ENCODE results near the gene CSF2RB. TPM values are rescaled to one million over a fixed set of nuclear protein-coding genes. Genes with fewer than 3 reads are reported as not detected.

CSF2RB gene
- polyA plus RNA-seq, 2 of the 4 experiments (the other 2 are of a cell fraction), result not detected

DNA sequence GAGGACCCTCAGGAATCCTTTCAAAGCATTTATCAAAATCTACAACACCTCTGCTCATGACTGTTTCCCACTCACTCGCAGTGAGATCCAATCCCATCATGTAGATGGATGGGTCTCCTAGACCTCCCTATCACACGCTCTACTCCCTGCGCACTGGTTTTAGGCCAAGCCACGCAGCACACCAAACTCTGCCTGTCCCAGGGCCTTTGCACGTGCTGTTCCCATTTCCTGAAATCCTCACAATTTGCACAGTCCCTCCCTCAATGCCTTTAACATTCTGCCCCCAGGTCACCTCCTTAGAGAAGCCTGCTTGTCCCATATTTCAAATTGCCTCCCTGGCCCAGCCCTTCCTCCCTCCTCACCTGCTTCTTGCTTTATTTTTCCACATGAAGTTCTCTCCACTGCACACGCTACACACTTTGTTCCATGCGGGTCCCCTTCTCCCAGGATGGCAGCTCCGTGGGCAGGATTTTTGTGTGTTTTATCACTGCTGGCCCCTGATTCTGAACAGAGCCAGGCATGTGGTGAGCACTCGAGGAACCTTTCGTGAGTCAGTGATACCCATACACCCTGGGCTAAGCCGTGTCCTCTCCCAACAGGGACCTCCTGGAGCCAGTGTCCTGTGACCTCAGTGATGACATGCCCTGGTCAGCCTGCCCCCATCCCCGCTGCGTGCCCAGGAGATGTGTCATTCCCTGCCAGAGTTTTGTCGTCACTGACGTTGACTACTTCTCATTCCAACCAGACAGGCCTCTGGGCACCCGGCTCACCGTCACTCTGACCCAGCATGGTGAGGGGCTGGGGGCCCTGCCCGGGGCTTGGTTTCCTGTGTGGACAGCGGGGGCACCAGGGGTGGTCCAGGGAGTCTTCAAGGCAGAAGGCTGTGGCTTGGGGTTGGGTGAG lies 12.2 kb downstream of the CSF2RB start (continued):
- TF ChIP-seq RAD21 (conservative IDR thresholded peaks at IDR 0.05 in 1 of 2, IDR thresholded peaks at IDR 0.05 in 1 of 2), result no peak
- no peak for TF ChIP-seq EHF (CRISPR knock-in tag; IDR thresholded peaks at IDR 0.05)
- TF ChIP-seq, protein P1, sequence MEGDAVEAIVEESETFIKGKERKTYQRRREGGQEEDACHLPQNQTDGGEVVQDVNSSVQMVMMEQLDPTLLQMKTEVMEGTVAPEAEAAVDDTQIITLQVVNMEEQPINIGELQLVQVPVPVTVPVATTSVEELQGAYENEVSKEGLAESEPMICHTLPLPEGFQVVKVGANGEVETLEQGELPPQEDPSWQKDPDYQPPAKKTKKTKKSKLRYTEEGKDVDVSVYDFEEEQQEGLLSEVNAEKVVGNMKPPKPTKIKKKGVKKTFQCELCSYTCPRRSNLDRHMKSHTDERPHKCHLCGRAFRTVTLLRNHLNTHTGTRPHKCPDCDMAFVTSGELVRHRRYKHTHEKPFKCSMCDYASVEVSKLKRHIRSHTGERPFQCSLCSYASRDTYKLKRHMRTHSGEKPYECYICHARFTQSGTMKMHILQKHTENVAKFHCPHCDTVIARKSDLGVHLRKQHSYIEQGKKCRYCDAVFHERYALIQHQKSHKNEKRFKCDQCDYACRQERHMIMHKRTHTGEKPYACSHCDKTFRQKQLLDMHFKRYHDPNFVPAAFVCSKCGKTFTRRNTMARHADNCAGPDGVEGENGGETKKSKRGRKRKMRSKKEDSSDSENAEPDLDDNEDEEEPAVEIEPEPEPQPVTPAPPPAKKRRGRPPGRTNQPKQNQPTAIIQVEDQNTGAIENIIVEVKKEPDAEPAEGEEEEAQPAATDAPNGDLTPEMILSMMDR (IDR thresholded peaks at IDR 0.05), result no peak

DNA sequence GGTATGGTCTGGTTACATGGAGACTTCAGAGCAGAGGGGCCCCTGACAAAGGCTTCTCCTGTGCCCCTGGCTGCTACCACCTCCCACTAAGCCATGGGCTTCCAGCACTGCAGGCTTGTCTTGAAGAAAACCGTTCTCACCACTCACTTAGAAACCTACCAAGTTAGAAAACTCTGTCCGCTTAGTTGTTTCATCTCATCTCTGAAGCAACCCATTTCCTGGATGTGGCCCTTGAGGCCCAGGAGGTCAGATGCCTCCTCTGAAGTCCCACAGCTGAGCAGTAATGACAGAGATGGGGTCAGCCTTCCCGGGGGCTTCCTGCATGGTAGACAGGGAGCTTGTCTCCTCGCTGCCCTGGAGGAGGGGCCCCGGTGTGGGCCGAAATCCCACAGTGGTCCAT lies 12.9 kb downstream of the CSF2RB start:
- Histone ChIP-seq H3K4me1 (no peaks in the 10 kb centered on the region), H3K4me2 (no peak overlapping the region), H3K9me3 (no peaks in the 10 kb centered on the region), H3K4me3 (no peak overlapping the region), H3K27ac (no peak overlapping the region)
- no peak for ATAC-seq
- no peak for FAIRE-seq
- POLR2A ChIA-PET, result no interaction called here
- TF ChIP-seq, protein P2, sequence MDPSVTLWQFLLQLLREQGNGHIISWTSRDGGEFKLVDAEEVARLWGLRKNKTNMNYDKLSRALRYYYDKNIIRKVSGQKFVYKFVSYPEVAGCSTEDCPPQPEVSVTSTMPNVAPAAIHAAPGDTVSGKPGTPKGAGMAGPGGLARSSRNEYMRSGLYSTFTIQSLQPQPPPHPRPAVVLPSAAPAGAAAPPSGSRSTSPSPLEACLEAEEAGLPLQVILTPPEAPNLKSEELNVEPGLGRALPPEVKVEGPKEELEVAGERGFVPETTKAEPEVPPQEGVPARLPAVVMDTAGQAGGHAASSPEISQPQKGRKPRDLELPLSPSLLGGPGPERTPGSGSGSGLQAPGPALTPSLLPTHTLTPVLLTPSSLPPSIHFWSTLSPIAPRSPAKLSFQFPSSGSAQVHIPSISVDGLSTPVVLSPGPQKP (IDR thresholded peaks at IDR 0.05; ENCODE audit: low read depth, low read length), result no peak
- TF ChIP-seq BHLHE40 (IDR thresholded peaks at IDR 0.05; ENCODE audit: low read depth, low read length) (no peak), RNF2 (IDR thresholded peaks at IDR 0.05; ENCODE audit: borderline replicate concordance, low read depth) (no peak), ESRRA (IDR thresholded peaks at IDR 0.05; ENCODE audit: borderline replicate concordance, low read length) (no peak), CBX2 (IDR thresholded peaks at IDR 0.05; ENCODE audit: borderline replicate concordance, low read depth) (no peak), FOSB (CRISPR knock-in tag; IDR thresholded peaks at IDR 0.05) (no peak), KDM5A (IDR thresholded peaks at IDR 0.05) (no peak), MAZ (IDR thresholded peaks at IDR 0.05; ENCODE audit: borderline replicate concordance, low read depth, low read length) (no peak), CHD4 (IDR thresholded peaks at IDR 0.05; ENCODE audit: borderline replicate concordance) (no peak), CBX8 (IDR thresholded peaks at IDR 0.05) (no peak), JUNB (IDR thresholded peaks at IDR 0.05) (no peak), HDAC2 (IDR thresholded peaks at IDR 0.05) (no peak)
- TF ChIP-seq, protein P3, sequence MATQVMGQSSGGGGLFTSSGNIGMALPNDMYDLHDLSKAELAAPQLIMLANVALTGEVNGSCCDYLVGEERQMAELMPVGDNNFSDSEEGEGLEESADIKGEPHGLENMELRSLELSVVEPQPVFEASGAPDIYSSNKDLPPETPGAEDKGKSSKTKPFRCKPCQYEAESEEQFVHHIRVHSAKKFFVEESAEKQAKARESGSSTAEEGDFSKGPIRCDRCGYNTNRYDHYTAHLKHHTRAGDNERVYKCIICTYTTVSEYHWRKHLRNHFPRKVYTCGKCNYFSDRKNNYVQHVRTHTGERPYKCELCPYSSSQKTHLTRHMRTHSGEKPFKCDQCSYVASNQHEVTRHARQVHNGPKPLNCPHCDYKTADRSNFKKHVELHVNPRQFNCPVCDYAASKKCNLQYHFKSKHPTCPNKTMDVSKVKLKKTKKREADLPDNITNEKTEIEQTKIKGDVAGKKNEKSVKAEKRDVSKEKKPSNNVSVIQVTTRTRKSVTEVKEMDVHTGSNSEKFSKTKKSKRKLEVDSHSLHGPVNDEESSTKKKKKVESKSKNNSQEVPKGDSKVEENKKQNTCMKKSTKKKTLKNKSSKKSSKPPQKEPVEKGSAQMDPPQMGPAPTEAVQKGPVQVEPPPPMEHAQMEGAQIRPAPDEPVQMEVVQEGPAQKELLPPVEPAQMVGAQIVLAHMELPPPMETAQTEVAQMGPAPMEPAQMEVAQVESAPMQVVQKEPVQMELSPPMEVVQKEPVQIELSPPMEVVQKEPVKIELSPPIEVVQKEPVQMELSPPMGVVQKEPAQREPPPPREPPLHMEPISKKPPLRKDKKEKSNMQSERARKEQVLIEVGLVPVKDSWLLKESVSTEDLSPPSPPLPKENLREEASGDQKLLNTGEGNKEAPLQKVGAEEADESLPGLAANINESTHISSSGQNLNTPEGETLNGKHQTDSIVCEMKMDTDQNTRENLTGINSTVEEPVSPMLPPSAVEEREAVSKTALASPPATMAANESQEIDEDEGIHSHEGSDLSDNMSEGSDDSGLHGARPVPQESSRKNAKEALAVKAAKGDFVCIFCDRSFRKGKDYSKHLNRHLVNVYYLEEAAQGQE (IDR thresholded peaks at IDR 0.05), result no peak
- TF ChIP-seq, protein P4, sequence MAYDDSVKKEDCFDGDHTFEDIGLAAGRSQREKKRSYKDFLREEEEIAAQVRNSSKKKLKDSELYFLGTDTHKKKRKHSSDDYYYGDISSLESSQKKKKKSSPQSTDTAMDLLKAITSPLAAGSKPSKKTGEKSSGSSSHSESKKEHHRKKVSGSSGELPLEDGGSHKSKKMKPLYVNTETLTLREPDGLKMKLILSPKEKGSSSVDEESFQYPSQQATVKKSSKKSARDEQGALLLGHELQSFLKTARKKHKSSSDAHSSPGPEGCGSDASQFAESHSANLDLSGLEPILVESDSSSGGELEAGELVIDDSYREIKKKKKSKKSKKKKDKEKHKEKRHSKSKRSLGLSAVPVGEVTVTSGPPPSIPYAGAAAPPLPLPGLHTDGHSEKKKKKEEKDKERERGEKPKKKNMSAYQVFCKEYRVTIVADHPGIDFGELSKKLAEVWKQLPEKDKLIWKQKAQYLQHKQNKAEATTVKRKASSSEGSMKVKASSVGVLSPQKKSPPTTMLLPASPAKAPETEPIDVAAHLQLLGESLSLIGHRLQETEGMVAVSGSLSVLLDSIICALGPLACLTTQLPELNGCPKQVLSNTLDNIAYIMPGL (CRISPR knock-in tag; IDR thresholded peaks at IDR 0.05; ENCODE audit: borderline replicate concordance), result no peak
- TF ChIP-seq, protein P1 (IDR thresholded peaks at IDR 0.05), result no peak
- TF ChIP-seq, protein P5, sequence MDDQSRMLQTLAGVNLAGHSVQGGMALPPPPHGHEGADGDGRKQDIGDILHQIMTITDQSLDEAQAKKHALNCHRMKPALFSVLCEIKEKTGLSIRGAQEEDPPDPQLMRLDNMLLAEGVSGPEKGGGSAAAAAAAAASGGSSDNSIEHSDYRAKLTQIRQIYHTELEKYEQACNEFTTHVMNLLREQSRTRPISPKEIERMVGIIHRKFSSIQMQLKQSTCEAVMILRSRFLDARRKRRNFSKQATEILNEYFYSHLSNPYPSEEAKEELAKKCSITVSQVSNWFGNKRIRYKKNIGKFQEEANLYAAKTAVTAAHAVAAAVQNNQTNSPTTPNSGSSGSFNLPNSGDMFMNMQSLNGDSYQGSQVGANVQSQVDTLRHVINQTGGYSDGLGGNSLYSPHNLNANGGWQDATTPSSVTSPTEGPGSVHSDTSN (IDR thresholded peaks at IDR 0.05), result no peak
- no peak for DNase-seq (ENCODE audit: low read depth in 1 of 2, low spot score in 1 of 2)
- WGBS (ENCODE audit: missing lambda C conversion rate), result 72% methylated on average over 3 of the region's 6 CpGs
- CTCF ChIA-PET, result no interaction called here
